Measurements from ENCODE around the gene TSHR. TPM values are rescaled to one million over a fixed set of nuclear protein-coding genes. Genes with fewer than 3 reads are reported as not detected.

TSHR gene
- total and polyA plus RNA-seq, 9 donors, result 0.15 to 0.41 (median 0.23) TPM; not detected in 6

DNA sequence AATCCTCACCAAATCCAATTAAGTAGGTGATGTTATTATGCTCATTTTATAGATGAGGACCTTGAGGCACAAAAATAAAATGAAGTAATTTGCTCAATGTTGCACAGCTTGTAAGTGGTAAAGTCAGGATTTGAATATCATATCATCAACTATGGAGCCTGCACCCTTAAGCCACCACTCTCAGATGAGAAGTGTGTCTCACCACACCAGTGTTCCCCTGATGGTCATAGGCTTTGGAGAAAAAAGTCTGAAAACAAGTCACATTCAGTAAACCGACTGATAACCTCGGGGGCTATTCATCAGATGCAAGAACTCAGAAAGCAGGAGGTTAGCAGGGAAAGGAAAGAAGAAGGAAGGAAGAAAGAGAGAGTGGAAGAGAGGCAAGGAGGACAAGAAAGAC lies 2.8 kb downstream of the TSHR start:
- Histone ChIP-seq H3K36me3 (no peaks in the 10 kb centered on the region), H3K27ac (no peak overlapping the region), H3K9me3 (no peaks in the 10 kb centered on the region), H3K4me1 (ENCODE audit: insufficient read depth) (no peaks in the 10 kb centered on the region), H3K4me3 (no peak overlapping the region), H3K27me3 (no peaks in the 10 kb centered on the region)
- DNase-seq, result no peak
- TF ChIP-seq POLR2A (IDR thresholded peaks at IDR 0.05) (no peak), EP300 (IDR thresholded peaks at IDR 0.05) (no peak)
- TF ChIP-seq, protein P1, sequence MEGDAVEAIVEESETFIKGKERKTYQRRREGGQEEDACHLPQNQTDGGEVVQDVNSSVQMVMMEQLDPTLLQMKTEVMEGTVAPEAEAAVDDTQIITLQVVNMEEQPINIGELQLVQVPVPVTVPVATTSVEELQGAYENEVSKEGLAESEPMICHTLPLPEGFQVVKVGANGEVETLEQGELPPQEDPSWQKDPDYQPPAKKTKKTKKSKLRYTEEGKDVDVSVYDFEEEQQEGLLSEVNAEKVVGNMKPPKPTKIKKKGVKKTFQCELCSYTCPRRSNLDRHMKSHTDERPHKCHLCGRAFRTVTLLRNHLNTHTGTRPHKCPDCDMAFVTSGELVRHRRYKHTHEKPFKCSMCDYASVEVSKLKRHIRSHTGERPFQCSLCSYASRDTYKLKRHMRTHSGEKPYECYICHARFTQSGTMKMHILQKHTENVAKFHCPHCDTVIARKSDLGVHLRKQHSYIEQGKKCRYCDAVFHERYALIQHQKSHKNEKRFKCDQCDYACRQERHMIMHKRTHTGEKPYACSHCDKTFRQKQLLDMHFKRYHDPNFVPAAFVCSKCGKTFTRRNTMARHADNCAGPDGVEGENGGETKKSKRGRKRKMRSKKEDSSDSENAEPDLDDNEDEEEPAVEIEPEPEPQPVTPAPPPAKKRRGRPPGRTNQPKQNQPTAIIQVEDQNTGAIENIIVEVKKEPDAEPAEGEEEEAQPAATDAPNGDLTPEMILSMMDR (IDR thresholded peaks at IDR 0.05), result no peak
- intact Hi-C loops (cut with DNase I), result loop anchor here in 1 of 4 donors (10.0 kb wide), 2 partner anchors 207 to 507 kb away; no protein-coding TSS in a partner anchor
- 80 to 90% (median 85%) methylated on average over 2 of the region's 2 CpGs for WGBS, 3 donors

DNA sequence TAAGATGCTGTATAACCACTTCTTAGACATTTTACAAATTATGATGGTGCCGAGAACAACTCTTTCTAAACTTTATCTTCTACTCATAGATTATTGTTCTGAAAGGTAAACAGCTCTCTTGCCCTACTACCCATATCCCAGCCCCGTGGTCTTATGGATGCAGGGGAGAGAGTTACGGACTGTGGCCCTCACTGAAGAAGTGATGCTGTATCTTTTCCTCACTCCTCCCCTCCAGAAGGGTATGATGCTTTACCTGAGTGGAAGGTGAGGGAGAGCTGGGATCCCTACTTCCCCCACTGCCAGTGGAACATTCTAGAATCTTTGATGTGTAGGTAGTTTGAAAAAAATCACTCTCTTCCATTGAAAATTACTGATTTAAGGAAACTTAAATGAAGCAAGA lies 3.5 kb downstream of the TSHR start:
- no peak overlapping the region for H3K27ac ChIP-seq
- H3K27me3 ChIP-seq, result no peaks in the 10 kb centered on the region
- TF ChIP-seq EP300 (IDR thresholded peaks at IDR 0.05) (no peak), POLR2A (IDR thresholded peaks at IDR 0.05) (no peak)
- TF ChIP-seq, protein P1 (IDR thresholded peaks at IDR 0.05), result no peak
- no peak overlapping the region for H3K4me3 ChIP-seq
- H3K4me1 ChIP-seq (ENCODE audit: insufficient read depth), result no peaks in the 10 kb centered on the region
- intact Hi-C loops (cut with DNase I), result loop anchor here in 1 of 4 donors (10.0 kb wide), 2 partner anchors 206 to 506 kb away; no protein-coding TSS in a partner anchor
- WGBS, 3 donors, result 71 to 84% (median 81%) methylated on average over 3 of the region's 3 CpGs
- H3K36me3 ChIP-seq, result no peaks in the 10 kb centered on the region
- DNase-seq, result no peak
- no peaks in the 10 kb centered on the region for H3K9me3 ChIP-seq

DNA sequence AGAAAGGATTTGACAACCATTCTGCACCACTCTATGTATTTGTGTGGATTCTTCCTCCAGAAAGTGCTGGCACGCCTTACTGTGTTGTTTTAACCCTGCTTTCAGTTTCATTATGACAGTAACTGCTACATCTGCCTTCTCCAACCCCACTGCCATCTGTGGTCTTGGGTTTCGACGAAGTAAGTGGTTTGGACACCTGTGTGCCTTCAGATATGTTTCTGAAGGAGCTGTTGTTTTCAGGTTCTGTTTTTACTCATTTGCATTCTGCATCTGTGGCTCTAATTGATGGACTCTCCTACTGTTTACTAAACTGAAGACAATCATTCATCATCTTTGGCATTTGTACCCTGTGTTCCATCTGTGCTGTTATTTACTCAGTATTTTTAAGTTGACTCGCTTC lies 4.1 kb downstream of the TSHR start:
- TF ChIP-seq, protein P1 (IDR thresholded peaks at IDR 0.05), result no peak
- no peak for TF ChIP-seq POLR2A (IDR thresholded peaks at IDR 0.05)
- no peak for TF ChIP-seq EP300 (IDR thresholded peaks at IDR 0.05)
- 19 to 47% (median 37%) methylated on average over 4 of the region's 4 CpGs for WGBS, 3 donors
- DNase-seq, result no peak
- Histone ChIP-seq H3K36me3 (no peaks in the 10 kb centered on the region), H3K4me1 (ENCODE audit: insufficient read depth) (no peaks in the 10 kb centered on the region), H3K27ac (no peak overlapping the region), H3K4me3 (no peak overlapping the region), H3K9me3 (no peaks in the 10 kb centered on the region), H3K27me3 (no peaks in the 10 kb centered on the region)
- intact Hi-C loops (cut with DNase I), result loop anchor here in 1 of 4 donors (10.0 kb wide), 2 partner anchors 205 to 505 kb away; no protein-coding TSS in a partner anchor

DNA sequence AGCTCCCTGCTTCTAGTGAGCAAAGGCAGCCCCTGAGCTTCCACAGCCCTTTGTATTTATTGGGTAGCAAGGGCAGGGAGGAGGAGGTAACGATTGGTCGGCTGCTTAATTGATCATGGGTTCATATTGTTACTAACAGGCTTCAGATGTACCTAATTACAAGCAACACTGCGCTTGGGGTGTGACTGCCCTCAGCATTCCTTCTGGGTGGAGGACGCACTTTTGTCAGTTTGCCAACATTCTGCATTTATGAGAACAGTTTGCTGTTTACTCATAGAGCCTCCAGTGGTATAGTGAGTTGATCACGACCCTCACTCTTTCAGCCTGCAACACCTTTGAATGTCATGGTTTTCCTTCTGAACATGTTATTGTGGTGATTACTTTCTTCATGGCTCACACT lies 9.6 kb downstream of the TSHR start:
- DNase-seq, result no peak
- intact Hi-C loops (cut with DNase I), result no loop called here
- H3K9me3 ChIP-seq, result no peaks in the 10 kb centered on the region
- H3K36me3 ChIP-seq, result no peaks in the 10 kb centered on the region
- H3K27ac ChIP-seq, result no peak overlapping the region
- 53 to 63% (median 53%) methylated on average over 5 of the region's 5 CpGs for WGBS, 3 donors
- no peaks in the 10 kb centered on the region for H3K4me1 ChIP-seq (ENCODE audit: insufficient read depth)
- no peak overlapping the region for H3K4me3 ChIP-seq
- no peaks in the 10 kb centered on the region for H3K27me3 ChIP-seq
- TF ChIP-seq EP300 (IDR thresholded peaks at IDR 0.05), result no peak
- no peak for TF ChIP-seq POLR2A (IDR thresholded peaks at IDR 0.05)
- TF ChIP-seq, protein P1 (IDR thresholded peaks at IDR 0.05), result no peak
